Measurements from ENCODE around the gene KHDC1L.
"Not testable (repeated sequence)": the region's sequence is repeated elsewhere in the genome, so short reads cannot be mapped to it uniquely, and the experiment has no call there.

GRCh38 chr6:73269296-73269695, 44.0 kb upstream of the KHDC1L start:
- not testable (repeated sequence) for TF ChIP-seq POLR2A, CTCF (IDR thresholded peaks at IDR 0.05)
